Measurements from ENCODE around the gene FAM3A. TPM values are rescaled to one million over a fixed set of nuclear protein-coding genes. Genes with fewer than 3 reads are reported as not detected.
A peak's percentile ranks its signal among the peaks of the same experiment; 100 is the strongest.

FAM3A gene
- polyA plus RNA-seq, 1 donor from 2014 or later, result 19.5 TPM

DNA sequence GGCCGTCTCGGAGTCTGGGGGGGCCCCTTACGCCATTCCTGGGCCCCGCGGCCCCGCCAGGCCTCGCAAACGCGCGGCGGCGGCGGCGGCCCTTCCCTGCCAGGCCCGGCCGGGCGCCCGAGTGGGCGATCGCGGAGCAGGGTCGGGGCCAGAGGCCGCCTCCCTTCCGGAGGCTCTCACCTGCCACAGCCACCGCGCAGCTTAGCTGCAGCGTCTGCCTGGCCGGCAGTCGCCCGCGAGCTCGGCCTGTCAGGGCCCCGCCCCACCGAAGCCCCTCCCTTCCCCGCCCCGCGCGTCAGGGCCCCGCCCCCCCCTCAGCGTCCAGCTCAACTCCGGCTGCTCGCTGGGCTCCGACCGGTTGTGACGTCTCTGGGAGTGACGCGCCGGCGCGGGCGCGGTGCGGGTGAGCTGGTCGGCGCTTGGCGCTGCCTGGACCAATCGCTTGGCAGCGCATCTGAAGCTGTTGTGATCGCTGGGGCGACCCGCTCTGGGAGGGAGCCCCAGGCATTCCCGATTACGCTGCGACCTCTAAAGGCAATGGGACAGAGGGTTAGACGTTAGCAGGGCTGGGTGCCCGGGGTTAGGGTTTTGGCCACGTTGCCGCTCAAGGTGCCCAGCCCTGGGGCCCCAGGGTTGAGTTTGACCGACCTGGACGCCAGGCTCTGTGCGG is 25.5 kb downstream of the FAM3A start, which contains the start of gene SLC10A3:
TSS of gene SLC10A3 (minus strand) at position 216 of the 670 bp plus-strand sequence. CDS start 1,689 bp downstream, outside the sequence.
- H2AFZ ChIP-seq (ENCODE audit: low read depth, low read length), result peak within 1 kb of the TSS; percentile 40
- peak within 1 kb of the TSS; percentile 81 for H3K27ac ChIP-seq (ENCODE audit: low read length)
- peak within 1 kb of the TSS; percentile 25 for H3K4me2 ChIP-seq (ENCODE audit: low read length)
- no peaks in the 10 kb centered on the region for H3K79me2 ChIP-seq (replicated peaks; ENCODE audit: insufficient read depth, low read length)
- H4K20me1 ChIP-seq (ENCODE audit: insufficient read depth), result no peaks in the 10 kb centered on the region
- peak within 1 kb of the TSS; percentile 67 for H3K4me3 ChIP-seq (ENCODE audit: low read length)
- no peaks in the 10 kb centered on the region for H3K9me2 ChIP-seq (ENCODE audit: insufficient read depth, low read length)
- TF ChIP-seq SMC3 (conservative IDR thresholded peaks at IDR 0.05; ENCODE audit: poor library complexity), result peak; percentile 7
- TF ChIP-seq EP300 (conservative IDR thresholded peaks at IDR 0.05; ENCODE audit: poor library complexity, severe bottlenecking), result no peak
- TF ChIP-seq RAD21 (conservative IDR thresholded peaks at IDR 0.05), result no peak
- TF ChIP-seq MXI1 (conservative IDR thresholded peaks at IDR 0.05; ENCODE audit: poor library complexity, severe bottlenecking), result no peak
- TF ChIP-seq, protein P1, sequence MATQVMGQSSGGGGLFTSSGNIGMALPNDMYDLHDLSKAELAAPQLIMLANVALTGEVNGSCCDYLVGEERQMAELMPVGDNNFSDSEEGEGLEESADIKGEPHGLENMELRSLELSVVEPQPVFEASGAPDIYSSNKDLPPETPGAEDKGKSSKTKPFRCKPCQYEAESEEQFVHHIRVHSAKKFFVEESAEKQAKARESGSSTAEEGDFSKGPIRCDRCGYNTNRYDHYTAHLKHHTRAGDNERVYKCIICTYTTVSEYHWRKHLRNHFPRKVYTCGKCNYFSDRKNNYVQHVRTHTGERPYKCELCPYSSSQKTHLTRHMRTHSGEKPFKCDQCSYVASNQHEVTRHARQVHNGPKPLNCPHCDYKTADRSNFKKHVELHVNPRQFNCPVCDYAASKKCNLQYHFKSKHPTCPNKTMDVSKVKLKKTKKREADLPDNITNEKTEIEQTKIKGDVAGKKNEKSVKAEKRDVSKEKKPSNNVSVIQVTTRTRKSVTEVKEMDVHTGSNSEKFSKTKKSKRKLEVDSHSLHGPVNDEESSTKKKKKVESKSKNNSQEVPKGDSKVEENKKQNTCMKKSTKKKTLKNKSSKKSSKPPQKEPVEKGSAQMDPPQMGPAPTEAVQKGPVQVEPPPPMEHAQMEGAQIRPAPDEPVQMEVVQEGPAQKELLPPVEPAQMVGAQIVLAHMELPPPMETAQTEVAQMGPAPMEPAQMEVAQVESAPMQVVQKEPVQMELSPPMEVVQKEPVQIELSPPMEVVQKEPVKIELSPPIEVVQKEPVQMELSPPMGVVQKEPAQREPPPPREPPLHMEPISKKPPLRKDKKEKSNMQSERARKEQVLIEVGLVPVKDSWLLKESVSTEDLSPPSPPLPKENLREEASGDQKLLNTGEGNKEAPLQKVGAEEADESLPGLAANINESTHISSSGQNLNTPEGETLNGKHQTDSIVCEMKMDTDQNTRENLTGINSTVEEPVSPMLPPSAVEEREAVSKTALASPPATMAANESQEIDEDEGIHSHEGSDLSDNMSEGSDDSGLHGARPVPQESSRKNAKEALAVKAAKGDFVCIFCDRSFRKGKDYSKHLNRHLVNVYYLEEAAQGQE (IDR thresholded peaks at IDR 0.05; ENCODE audit: borderline replicate concordance), result peak; percentile 47
- TF ChIP-seq EZH2 (IDR thresholded peaks at IDR 0.05; ENCODE audit: borderline replicate concordance, insufficient read depth, low read length, poor library complexity, severe bottlenecking), result no peak
- TF ChIP-seq TAF1 (IDR thresholded peaks at IDR 0.05; ENCODE audit: low read depth), result no peak
- TF ChIP-seq POLR2AphosphoS5 (IDR thresholded peaks at IDR 0.05), result peak; percentile 71
- TF ChIP-seq, protein P2, sequence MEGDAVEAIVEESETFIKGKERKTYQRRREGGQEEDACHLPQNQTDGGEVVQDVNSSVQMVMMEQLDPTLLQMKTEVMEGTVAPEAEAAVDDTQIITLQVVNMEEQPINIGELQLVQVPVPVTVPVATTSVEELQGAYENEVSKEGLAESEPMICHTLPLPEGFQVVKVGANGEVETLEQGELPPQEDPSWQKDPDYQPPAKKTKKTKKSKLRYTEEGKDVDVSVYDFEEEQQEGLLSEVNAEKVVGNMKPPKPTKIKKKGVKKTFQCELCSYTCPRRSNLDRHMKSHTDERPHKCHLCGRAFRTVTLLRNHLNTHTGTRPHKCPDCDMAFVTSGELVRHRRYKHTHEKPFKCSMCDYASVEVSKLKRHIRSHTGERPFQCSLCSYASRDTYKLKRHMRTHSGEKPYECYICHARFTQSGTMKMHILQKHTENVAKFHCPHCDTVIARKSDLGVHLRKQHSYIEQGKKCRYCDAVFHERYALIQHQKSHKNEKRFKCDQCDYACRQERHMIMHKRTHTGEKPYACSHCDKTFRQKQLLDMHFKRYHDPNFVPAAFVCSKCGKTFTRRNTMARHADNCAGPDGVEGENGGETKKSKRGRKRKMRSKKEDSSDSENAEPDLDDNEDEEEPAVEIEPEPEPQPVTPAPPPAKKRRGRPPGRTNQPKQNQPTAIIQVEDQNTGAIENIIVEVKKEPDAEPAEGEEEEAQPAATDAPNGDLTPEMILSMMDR (IDR thresholded peaks at IDR 0.05; ENCODE audit: poor library complexity, severe bottlenecking), result peak; percentile 15
- H3K36me3 ChIP-seq (ENCODE audit: insufficient read depth, low read length), result no peaks in the 10 kb centered on the region
- no peaks in the 10 kb centered on the region for H3K9me3 ChIP-seq (ENCODE audit: low read length)
- H3K27me3 ChIP-seq (ENCODE audit: insufficient read depth, low read depth, low read length), result no peaks in the 10 kb centered on the region
- H3F3A ChIP-seq (ENCODE audit: insufficient read depth, low read length, poor library complexity, severe bottlenecking), result no peaks in the 10 kb centered on the region
- H3K9ac ChIP-seq (ENCODE audit: low read length), result peak within 1 kb of the TSS; percentile 74

DNA sequence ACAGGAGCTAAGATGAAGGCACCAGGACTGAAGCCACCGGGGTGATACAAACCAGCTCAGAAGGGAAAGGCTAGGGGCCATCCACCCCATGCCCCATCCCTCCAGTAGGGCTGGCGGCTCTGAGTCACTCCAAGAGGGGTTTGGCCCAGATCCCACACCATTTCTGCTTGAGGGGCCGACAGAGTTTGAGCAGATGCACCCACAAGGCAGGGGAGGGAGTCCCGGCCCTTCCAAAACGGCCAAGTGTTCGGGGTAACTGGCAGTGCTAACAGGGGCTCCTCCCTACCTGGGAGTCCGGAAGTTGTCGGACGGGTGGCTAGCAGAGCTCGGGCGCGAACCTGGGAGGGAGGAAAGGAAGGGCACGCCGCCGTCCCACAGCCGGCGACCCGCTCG is 26.0 kb downstream of the FAM3A start:
- Histone ChIP-seq H3K9me2 (ENCODE audit: insufficient read depth, low read length) (no peaks in the 10 kb centered on the region), H3K4me2 (ENCODE audit: low read length) (peak overlapping the region; percentile 25), H2AFZ (ENCODE audit: low read depth, low read length) (peak overlapping the region; percentile 8), H3K4me3 (ENCODE audit: low read length) (peak overlapping the region; percentile 67), H3K36me3 (ENCODE audit: insufficient read depth, low read length) (no peaks in the 10 kb centered on the region), H3K9ac (ENCODE audit: low read length) (peak overlapping the region; percentile 74), H3K27me3 (ENCODE audit: insufficient read depth, low read depth, low read length) (no peaks in the 10 kb centered on the region), H3K9me3 (ENCODE audit: low read length) (no peaks in the 10 kb centered on the region), H4K20me1 (ENCODE audit: insufficient read depth) (no peaks in the 10 kb centered on the region), H3F3A (ENCODE audit: insufficient read depth, low read length, poor library complexity, severe bottlenecking) (no peaks in the 10 kb centered on the region), H3K27ac (ENCODE audit: low read length) (peak overlapping the region; percentile 45), H3K79me2 (replicated peaks; ENCODE audit: insufficient read depth, low read length) (no peaks in the 10 kb centered on the region)
- TF ChIP-seq TAF1 (IDR thresholded peaks at IDR 0.05; ENCODE audit: low read depth) (no peak), SMC3 (conservative IDR thresholded peaks at IDR 0.05; ENCODE audit: poor library complexity) (no peak), POLR2AphosphoS5 (IDR thresholded peaks at IDR 0.05) (no peak), EZH2 (IDR thresholded peaks at IDR 0.05; ENCODE audit: borderline replicate concordance, insufficient read depth, low read length, poor library complexity, severe bottlenecking) (no peak), RAD21 (conservative IDR thresholded peaks at IDR 0.05) (no peak), MXI1 (conservative IDR thresholded peaks at IDR 0.05; ENCODE audit: poor library complexity, severe bottlenecking) (no peak), EP300 (conservative IDR thresholded peaks at IDR 0.05; ENCODE audit: poor library complexity, severe bottlenecking) (no peak)
- TF ChIP-seq, protein P2 (IDR thresholded peaks at IDR 0.05; ENCODE audit: poor library complexity, severe bottlenecking), result no peak
- TF ChIP-seq, protein P1 (IDR thresholded peaks at IDR 0.05; ENCODE audit: borderline replicate concordance), result no peak

All from neural cell (in vitro differentiated cells).